BE2C (cell line): ENCODE data around the gene SLC1A7.

Source experiments
- DNase-seq: peaks from one replicate; pipeline ENCODE4 v3.0.0-alpha.2; 2020
- H3K27me3 ChIP-seq: fragments of 250-450 bp; sonication (Bioruptor Pico); 2 replicates; pipeline ENCODE4 v1.5.1; 2020; ENCODE audit warnings: mild to moderate bottlenecking
- H3K36me3 ChIP-seq: fragments of 250-450 bp; sonication (Bioruptor Pico); 2 replicates; pipeline ENCODE4 v1.5.1; 2020; ENCODE audit warnings: mild to moderate bottlenecking
- H3K4me1 ChIP-seq: fragments of 250-450 bp; sonication (Bioruptor Pico); 2 replicates; pipeline ENCODE4 v1.5.1; 2020
- H3K4me3 ChIP-seq: 2 replicates; pipeline ENCODE4 v1.5.1; 2011; ENCODE audit warnings: low read depth, low read length
- H3K9me3 ChIP-seq: fragments of 250-450 bp; sonication (Bioruptor Pico); 2 replicates; pipeline ENCODE4 v1.5.1; 2020
- CTCF ChIP-seq: IDR thresholded peaks from 2 replicates; pipeline ENCODE4 v1.5.1; 2012; ENCODE audit warnings: mild to moderate bottlenecking, low read depth, low read length

SLC1A7 gene

GRCh38 chr1:53062708-53063591 is 79.5 kb downstream of the SLC1A7 start:
- H3K9me3 ChIP-seq = no peaks in the 10 kb centered on the region
- DNase-seq = no peak
- H3K27me3 ChIP-seq = no peaks in the 10 kb centered on the region
- H3K4me3 ChIP-seq = peak overlapping the region; percentile 41
- TF ChIP-seq CTCF = no peak
- no peaks in the 10 kb centered on the region for H3K36me3 ChIP-seq
- no peaks in the 10 kb centered on the region for H3K4me1 ChIP-seq

- H3K4me3 ChIP-seq = peak within 1 kb of the TSS; percentile 41
- H3K4me1 ChIP-seq = no peaks in the 10 kb centered on the region
- DNase-seq = no peak
- H3K36me3 ChIP-seq = no peaks in the 10 kb centered on the region
- H3K27me3 ChIP-seq = no peaks in the 10 kb centered on the region
- no peaks in the 10 kb centered on the region for H3K9me3 ChIP-seq
- no peak for TF ChIP-seq CTCF
These were observed 80.4 kb downstream of the SLC1A7 start, which contains the start of gene PODN for GRCh38 chr1:53061859-53062707. Gene PODN, plus strand, starts transcription at chr1:53062213. Its CDS starts 7,643 bp downstream, at chr1:53069856.

- no peaks in the 10 kb centered on the region for H3K27me3 ChIP-seq
- H3K9me3 ChIP-seq = no peaks in the 10 kb centered on the region
- H3K4me3 ChIP-seq = peak overlapping the region; percentile 16; the same call in 1 of the 2 replicates
- H3K36me3 ChIP-seq = no peaks in the 10 kb centered on the region
- no peak for TF ChIP-seq CTCF
- no peaks in the 10 kb centered on the region for H3K4me1 ChIP-seq
- DNase-seq = no peak
These were observed 81.1 kb downstream of the SLC1A7 start for GRCh38 chr1:53061123-53061858.

- Histone ChIP-seq H3K4me1 (no peaks in the 10 kb centered on the region), H3K9me3 (no peaks in the 10 kb centered on the region), H3K27me3 (no peaks in the 10 kb centered on the region), H3K4me3 (no peak overlapping the region), H3K36me3 (no peaks in the 10 kb centered on the region)
- DNase-seq = no peak
- no peak for TF ChIP-seq CTCF
These were observed 81.9 kb downstream of the SLC1A7 start for GRCh38 chr1:53060579-53060978.

- H3K9me3 ChIP-seq = no peaks in the 10 kb centered on the region
- no peaks in the 10 kb centered on the region for H3K4me1 ChIP-seq
- no peak for TF ChIP-seq CTCF
- H3K27me3 ChIP-seq = no peaks in the 10 kb centered on the region
- no peaks in the 10 kb centered on the region for H3K36me3 ChIP-seq
- DNase-seq = no peak
- no peak overlapping the region for H3K4me3 ChIP-seq
These were observed 85.3 kb downstream of the SLC1A7 start for GRCh38 chr1:53057127-53057526.
